ENCODE measurements around the gene DHX9.

The DHX9 gene

GRCh38 chr1:182857212-182857611 lies 18.1 kb downstream of the DHX9 start:
- TF ChIP-seq CTCF (IDR thresholded peaks at IDR 0.05; ENCODE audit: low read depth, low read length), result no peak
- no peaks in the 10 kb centered on the region for H3K9me3 ChIP-seq
- peaks cover 3% of the 10 kb centered on the region; the same call in 1 of the 2 replicates for H3K4me1 ChIP-seq
- no peaks in the 10 kb centered on the region for H3K27me3 ChIP-seq
- peaks cover 100% of the 10 kb centered on the region for H3K36me3 ChIP-seq
- no peak overlapping the region for H3K4me3 ChIP-seq (ENCODE audit: low read depth, low read length)
- no peak for DNase-seq

GRCh38 chr1:182860658-182861057 lies 21.5 kb downstream of the DHX9 start:
- peaks cover 100% of the 10 kb centered on the region for H3K36me3 ChIP-seq
- TF ChIP-seq CTCF (IDR thresholded peaks at IDR 0.05; ENCODE audit: low read depth, low read length), result no peak
- no peaks in the 10 kb centered on the region for H3K4me1 ChIP-seq
- H3K27me3 ChIP-seq, result no peaks in the 10 kb centered on the region
- no peaks in the 10 kb centered on the region for H3K9me3 ChIP-seq
- H3K4me3 ChIP-seq (ENCODE audit: low read depth, low read length), result no peak overlapping the region
- DNase-seq, result no peak

- DNase-seq, result no peak
- Histone ChIP-seq H3K4me1 (no peaks in the 10 kb centered on the region), H3K27me3 (no peaks in the 10 kb centered on the region), H3K36me3 (peaks cover 100% of the 10 kb centered on the region), H3K9me3 (no peaks in the 10 kb centered on the region), H3K4me3 (ENCODE audit: low read depth, low read length) (no peak overlapping the region)
- no peak for TF ChIP-seq CTCF (IDR thresholded peaks at IDR 0.05; ENCODE audit: low read depth, low read length)
Measured at GRCh38 chr1:182861994-182862393, 22.8 kb downstream of the DHX9 start.

- Histone ChIP-seq H3K4me1 (no peaks in the 10 kb centered on the region), H3K9me3 (no peaks in the 10 kb centered on the region), H3K4me3 (ENCODE audit: low read depth, low read length) (no peak overlapping the region), H3K36me3 (peaks cover 100% of the 10 kb centered on the region), H3K27me3 (no peaks in the 10 kb centered on the region)
- DNase-seq, result no peak
- TF ChIP-seq CTCF (IDR thresholded peaks at IDR 0.05; ENCODE audit: low read depth, low read length), result no peak
Measured at GRCh38 chr1:182862827-182863226, 23.7 kb downstream of the DHX9 start.

- no peaks in the 10 kb centered on the region for H3K9me3 ChIP-seq
- no peak for DNase-seq
- no peaks in the 10 kb centered on the region for H3K4me1 ChIP-seq
- peaks cover 100% of the 10 kb centered on the region for H3K36me3 ChIP-seq
- H3K4me3 ChIP-seq (ENCODE audit: low read depth, low read length), result no peak overlapping the region
- no peaks in the 10 kb centered on the region for H3K27me3 ChIP-seq
- no peak for TF ChIP-seq CTCF (IDR thresholded peaks at IDR 0.05; ENCODE audit: low read depth, low read length)
Measured at GRCh38 chr1:182863940-182864339, 24.8 kb downstream of the DHX9 start.

- Histone ChIP-seq H3K27me3 (no peaks in the 10 kb centered on the region), H3K4me3 (ENCODE audit: low read depth, low read length) (no peak overlapping the region), H3K36me3 (peaks cover 97% of the 10 kb centered on the region), H3K4me1 (no peaks in the 10 kb centered on the region), H3K9me3 (no peaks in the 10 kb centered on the region)
- no peak for DNase-seq
- no peak for TF ChIP-seq CTCF (IDR thresholded peaks at IDR 0.05; ENCODE audit: low read depth, low read length)
Measured at GRCh38 chr1:182867861-182868260, 28.7 kb downstream of the DHX9 start.

All from BE2C (cell line).